HepG2 (cell line): ENCODE measurements around the gene KIAA0319L. TPM values are rescaled to one million over a fixed set of nuclear protein-coding genes. Genes with fewer than 3 reads are reported as not detected.

Experiments
- KAT8 ChIP-seq: IDR thresholded peaks from 2 replicates; pipeline ENCODE4 v1.6.1; 2016; ENCODE audit warnings: missing genetic modification reagents, missing compliant biosample characterization
- KLF15 ChIP-seq: sonication (generic); formaldehyde crosslinking; IDR thresholded peaks from 2 replicates; pipeline ENCODE4 v1.8.1; 2023; ENCODE audit warnings: borderline replicate concordance, mild to moderate bottlenecking, inconsistent platforms, missing genetic modification reagents, mixed read lengths
- NFKBIZ ChIP-seq: IDR thresholded peaks from 2 replicates; pipeline ENCODE4 v1.6.1; 2018; ENCODE audit warnings: missing genetic modification reagents, missing compliant biosample characterization
- NR2F1 ChIP-seq, 2 experiments: fragments of 450-650 bp in 1 of 2; formaldehyde crosslinking in 1 of 2; IDR thresholded peaks; 2 replicates each; pipeline versions ENCODE4 v1.5.0 to v1.6.1; 2016 to 2020; ENCODE audit warnings: mild to moderate bottlenecking in 1 of 2, missing compliant biosample characterization in 1 of 2, missing genetic modification reagents in 1 of 2, moderate library complexity in 1 of 2
- NR3C1 ChIP-seq: sonication (generic); formaldehyde crosslinking; IDR thresholded peaks from 2 replicates; pipeline ENCODE4 v1.4.0; 2020; ENCODE audit warnings: missing genetic modification reagents
- PPARG ChIP-seq: conservative IDR thresholded peaks from 2 replicates; pipeline ENCODE4 v1.6.1; 2016; ENCODE audit warnings: missing biosample characterization, missing genetic modification reagents
- PRMT3 ChIP-seq: sonication (generic); formaldehyde crosslinking; IDR thresholded peaks from 2 replicates; pipeline ENCODE4 v1.8.1; 2022; ENCODE audit warnings: low read depth, mild to moderate bottlenecking, moderate library complexity, missing genetic modification reagents, borderline replicate concordance
- TAF15 ChIP-seq: fragments of 200-400 bp; formaldehyde crosslinking; IDR thresholded peaks from one replicate; pipeline ENCODE4 v1.6.1; 2018; ENCODE audit warnings: mild to moderate bottlenecking, low read depth, low read length; ENCODE audit not compliant: poor library complexity, severe bottlenecking
- U2AF2 ChIP-seq: fragments of 200-400 bp; formaldehyde crosslinking; IDR thresholded peaks from 2 replicates; pipeline ENCODE4 v1.6.1; 2017; ENCODE audit warnings: low read depth, mild to moderate bottlenecking, low read length
- ZMYM3 ChIP-seq: sonication (generic); formaldehyde crosslinking; IDR thresholded peaks from 2 replicates; pipeline ENCODE4 v1.5.1; 2020; ENCODE audit warnings: mild to moderate bottlenecking, missing genetic modification reagents
- ZNF343 ChIP-seq: sonication (generic); formaldehyde crosslinking; IDR thresholded peaks from 2 replicates; pipeline ENCODE4 v1.4.0; 2020; ENCODE audit warnings: mild to moderate bottlenecking, missing genetic modification reagents
- ZNF530 ChIP-seq: sonication (generic); formaldehyde crosslinking; IDR thresholded peaks from 2 replicates; pipeline ENCODE4 v1.5.0; 2020; ENCODE audit warnings: low read depth, mild to moderate bottlenecking, missing genetic modification reagents
- polyA plus RNA-seq, 8 experiments: library from polyadenylated mRNA; depleted of rRNA in 3 of 8; stranded (reverse) in 7 of 8; unstranded in 1 of 8; fragments of >200 nt; fragmentation: Illumina TruSeq in 4 of 8; extraction: Trizol in 4 of 8; gene quantifications; 2 replicates each; pipeline versions ENCODE4 v1.2.1 to v1.2.3, GENCODE V29; 2011 to 2016; ENCODE audit warnings: low read depth in 4 of 8, missing spikeins in 1 of 8, mixed read lengths in 1 of 8; ENCODE audit not compliant: insufficient read depth in 1 of 8
- total RNA-seq, 5 experiments: library from RNA; depleted of rRNA; stranded (reverse); fragments of >200 nt; fragmentation: Illumina TruSeq; extraction: Trizol; gene quantifications; 2 replicates each; pipeline ENCODE4 v1.2.3, GENCODE V29; 2016; ENCODE audit warnings: low read depth in 1 of 5
- TF ChIP-seq, protein P1 (sequence below): sonication (generic); formaldehyde crosslinking; IDR thresholded peaks from 2 replicates; pipeline ENCODE4 v1.5.0; 2020; ENCODE audit warnings: missing genetic modification reagents
- TF ChIP-seq, protein P2 (sequence below): sonication (generic); formaldehyde crosslinking; IDR thresholded peaks from 2 replicates; pipeline ENCODE4 v1.4.0; 2020; ENCODE audit warnings: mild to moderate bottlenecking, missing genetic modification reagents
- TF ChIP-seq, protein P3 (sequence below): sonication (generic); formaldehyde crosslinking; IDR thresholded peaks from 2 replicates; pipeline ENCODE4 v1.4.0; 2020; ENCODE audit warnings: missing genetic modification reagents
- TF ChIP-seq, protein P4 (sequence below): sonication (generic); formaldehyde crosslinking; IDR thresholded peaks from 2 replicates; pipeline ENCODE4; 2020; ENCODE audit warnings: missing genetic modification reagents, mild to moderate bottlenecking, borderline replicate concordance
- TF ChIP-seq, protein P5 (sequence below): sonication (generic); formaldehyde crosslinking; IDR thresholded peaks from 2 replicates; pipeline ENCODE4 v1.4.0; 2020; ENCODE audit warnings: missing genetic modification reagents, borderline replicate concordance

The KIAA0319L gene
- total and polyA plus RNA-seq, 2 of the 13 experiments (the other 11 are each of a cell fraction or from before 2014, with no cell fraction given) = 33.4 to 82.6 TPM

DNA sequence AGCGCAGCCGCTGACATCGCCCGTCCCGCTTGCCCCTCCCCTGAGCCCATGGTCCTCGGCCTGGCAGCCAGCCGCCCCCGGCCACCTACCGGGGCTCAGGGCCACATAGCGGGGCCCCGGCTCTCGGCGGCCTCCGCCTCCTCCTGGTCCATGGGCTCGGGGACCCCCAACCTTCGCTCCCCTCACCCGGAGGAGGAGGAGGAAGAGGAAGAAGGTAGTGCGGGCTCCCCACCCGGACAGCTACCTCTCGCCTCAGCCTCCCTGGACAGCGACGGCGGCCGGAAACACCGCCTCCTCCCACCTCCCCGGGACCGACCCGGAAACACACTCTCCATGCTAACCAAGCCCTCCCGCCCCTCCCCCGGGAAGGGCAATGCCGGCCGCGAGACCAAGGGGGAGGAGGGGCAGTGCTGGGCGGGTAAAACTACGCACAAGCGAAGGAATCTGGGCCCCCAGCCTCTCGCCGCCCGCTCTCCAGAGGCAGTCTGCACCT, at the start of gene KIAA0319L (continued):
- TF ChIP-seq, protein P1, sequence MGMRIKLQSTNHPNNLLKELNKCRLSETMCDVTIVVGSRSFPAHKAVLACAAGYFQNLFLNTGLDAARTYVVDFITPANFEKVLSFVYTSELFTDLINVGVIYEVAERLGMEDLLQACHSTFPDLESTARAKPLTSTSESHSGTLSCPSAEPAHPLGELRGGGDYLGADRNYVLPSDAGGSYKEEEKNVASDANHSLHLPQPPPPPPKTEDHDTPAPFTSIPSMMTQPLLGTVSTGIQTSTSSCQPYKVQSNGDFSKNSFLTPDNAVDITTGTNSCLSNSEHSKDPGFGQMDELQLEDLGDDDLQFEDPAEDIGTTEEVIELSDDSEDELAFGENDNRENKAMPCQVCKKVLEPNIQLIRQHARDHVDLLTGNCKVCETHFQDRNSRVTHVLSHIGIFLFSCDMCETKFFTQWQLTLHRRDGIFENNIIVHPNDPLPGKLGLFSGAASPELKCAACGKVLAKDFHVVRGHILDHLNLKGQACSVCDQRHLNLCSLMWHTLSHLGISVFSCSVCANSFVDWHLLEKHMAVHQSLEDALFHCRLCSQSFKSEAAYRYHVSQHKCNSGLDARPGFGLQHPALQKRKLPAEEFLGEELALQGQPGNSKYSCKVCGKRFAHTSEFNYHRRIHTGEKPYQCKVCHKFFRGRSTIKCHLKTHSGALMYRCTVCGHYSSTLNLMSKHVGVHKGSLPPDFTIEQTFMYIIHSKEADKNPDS (CRISPR knock-in tag) = 0 out of 2 replicates have a peak, but pooled peaks have one; percentile 46
- no peak for TF ChIP-seq ZNF343 (CRISPR knock-in tag)
- TF ChIP-seq KLF15 (CRISPR knock-in tag) = no peak
- TF ChIP-seq U2AF2 = no peak
- no peak; the same call in 1 of the 2 replicates for TF ChIP-seq ZMYM3
- no peak for TF ChIP-seq NR2F1 (CRISPR knock-in tag; IDR thresholded peaks at IDR 0.05)
- no peak for TF ChIP-seq NFKBIZ (CRISPR knock-in tag)
- no peak for TF ChIP-seq PRMT3 (CRISPR knock-in tag)
- TF ChIP-seq, protein P2, sequence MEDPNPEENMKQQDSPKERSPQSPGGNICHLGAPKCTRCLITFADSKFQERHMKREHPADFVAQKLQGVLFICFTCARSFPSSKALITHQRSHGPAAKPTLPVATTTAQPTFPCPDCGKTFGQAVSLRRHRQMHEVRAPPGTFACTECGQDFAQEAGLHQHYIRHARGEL = no peak
- no peak for TF ChIP-seq PPARG
- TF ChIP-seq ZNF530 (CRISPR knock-in tag) = no peak
- peak; percentile 90; the same call in 1 of the 2 replicates for TF ChIP-seq KAT8 (CRISPR knock-in tag)
- TF ChIP-seq, protein P3, sequence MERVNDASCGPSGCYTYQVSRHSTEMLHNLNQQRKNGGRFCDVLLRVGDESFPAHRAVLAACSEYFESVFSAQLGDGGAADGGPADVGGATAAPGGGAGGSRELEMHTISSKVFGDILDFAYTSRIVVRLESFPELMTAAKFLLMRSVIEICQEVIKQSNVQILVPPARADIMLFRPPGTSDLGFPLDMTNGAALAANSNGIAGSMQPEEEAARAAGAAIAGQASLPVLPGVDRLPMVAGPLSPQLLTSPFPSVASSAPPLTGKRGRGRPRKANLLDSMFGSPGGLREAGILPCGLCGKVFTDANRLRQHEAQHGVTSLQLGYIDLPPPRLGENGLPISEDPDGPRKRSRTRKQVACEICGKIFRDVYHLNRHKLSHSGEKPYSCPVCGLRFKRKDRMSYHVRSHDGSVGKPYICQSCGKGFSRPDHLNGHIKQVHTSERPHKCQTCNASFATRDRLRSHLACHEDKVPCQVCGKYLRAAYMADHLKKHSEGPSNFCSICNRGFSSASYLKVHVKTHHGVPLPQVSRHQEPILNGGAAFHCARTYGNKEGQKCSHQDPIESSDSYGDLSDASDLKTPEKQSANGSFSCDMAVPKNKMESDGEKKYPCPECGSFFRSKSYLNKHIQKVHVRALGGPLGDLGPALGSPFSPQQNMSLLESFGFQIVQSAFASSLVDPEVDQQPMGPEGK (CRISPR knock-in tag) = peak; percentile 92
- TF ChIP-seq, protein P4, sequence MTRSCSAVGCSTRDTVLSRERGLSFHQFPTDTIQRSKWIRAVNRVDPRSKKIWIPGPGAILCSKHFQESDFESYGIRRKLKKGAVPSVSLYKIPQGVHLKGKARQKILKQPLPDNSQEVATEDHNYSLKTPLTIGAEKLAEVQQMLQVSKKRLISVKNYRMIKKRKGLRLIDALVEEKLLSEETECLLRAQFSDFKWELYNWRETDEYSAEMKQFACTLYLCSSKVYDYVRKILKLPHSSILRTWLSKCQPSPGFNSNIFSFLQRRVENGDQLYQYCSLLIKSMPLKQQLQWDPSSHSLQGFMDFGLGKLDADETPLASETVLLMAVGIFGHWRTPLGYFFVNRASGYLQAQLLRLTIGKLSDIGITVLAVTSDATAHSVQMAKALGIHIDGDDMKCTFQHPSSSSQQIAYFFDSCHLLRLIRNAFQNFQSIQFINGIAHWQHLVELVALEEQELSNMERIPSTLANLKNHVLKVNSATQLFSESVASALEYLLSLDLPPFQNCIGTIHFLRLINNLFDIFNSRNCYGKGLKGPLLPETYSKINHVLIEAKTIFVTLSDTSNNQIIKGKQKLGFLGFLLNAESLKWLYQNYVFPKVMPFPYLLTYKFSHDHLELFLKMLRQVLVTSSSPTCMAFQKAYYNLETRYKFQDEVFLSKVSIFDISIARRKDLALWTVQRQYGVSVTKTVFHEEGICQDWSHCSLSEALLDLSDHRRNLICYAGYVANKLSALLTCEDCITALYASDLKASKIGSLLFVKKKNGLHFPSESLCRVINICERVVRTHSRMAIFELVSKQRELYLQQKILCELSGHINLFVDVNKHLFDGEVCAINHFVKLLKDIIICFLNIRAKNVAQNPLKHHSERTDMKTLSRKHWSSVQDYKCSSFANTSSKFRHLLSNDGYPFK (CRISPR knock-in tag) = peak; percentile 96; the same call in 1 of the 2 replicates
- no peak for TF ChIP-seq TAF15
- TF ChIP-seq, protein P5, sequence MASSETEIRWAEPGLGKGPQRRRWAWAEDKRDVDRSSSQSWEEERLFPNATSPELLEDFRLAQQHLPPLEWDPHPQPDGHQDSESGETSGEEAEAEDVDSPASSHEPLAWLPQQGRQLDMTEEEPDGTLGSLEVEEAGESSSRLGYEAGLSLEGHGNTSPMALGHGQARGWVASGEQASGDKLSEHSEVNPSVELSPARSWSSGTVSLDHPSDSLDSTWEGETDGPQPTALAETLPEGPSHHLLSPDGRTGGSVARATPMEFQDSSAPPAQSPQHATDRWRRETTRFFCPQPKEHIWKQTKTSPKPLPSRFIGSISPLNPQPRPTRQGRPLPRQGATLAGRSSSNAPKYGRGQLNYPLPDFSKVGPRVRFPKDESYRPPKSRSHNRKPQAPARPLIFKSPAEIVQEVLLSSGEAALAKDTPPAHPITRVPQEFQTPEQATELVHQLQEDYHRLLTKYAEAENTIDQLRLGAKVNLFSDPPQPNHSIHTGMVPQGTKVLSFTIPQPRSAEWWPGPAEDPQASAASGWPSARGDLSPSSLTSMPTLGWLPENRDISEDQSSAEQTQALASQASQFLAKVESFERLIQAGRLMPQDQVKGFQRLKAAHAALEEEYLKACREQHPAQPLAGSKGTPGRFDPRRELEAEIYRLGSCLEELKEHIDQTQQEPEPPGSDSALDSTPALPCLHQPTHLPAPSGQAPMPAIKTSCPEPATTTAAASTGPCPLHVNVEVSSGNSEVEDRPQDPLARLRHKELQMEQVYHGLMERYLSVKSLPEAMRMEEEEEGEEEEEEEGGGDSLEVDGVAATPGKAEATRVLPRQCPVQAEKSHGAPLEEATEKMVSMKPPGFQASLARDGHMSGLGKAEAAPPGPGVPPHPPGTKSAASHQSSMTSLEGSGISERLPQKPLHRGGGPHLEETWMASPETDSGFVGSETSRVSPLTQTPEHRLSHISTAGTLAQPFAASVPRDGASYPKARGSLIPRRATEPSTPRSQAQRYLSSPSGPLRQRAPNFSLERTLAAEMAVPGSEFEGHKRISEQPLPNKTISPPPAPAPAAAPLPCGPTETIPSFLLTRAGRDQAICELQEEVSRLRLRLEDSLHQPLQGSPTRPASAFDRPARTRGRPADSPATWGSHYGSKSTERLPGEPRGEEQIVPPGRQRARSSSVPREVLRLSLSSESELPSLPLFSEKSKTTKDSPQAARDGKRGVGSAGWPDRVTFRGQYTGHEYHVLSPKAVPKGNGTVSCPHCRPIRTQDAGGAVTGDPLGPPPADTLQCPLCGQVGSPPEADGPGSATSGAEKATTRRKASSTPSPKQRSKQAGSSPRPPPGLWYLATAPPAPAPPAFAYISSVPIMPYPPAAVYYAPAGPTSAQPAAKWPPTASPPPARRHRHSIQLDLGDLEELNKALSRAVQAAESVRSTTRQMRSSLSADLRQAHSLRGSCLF (CRISPR knock-in tag) = no peak
- TF ChIP-seq NR3C1 (CRISPR knock-in tag) = no peak
